Heart right ventricle (tissue), 16 donors: ENCODE results near the gene TEX22. TPM values are rescaled to one million over a fixed set of nuclear protein-coding genes. Genes with fewer than 3 reads are reported as not detected.

Experiments
- ATAC-seq, 8 donors: fragments of 200-7000 bp; cut with Tn5 transposase; one replicate each; pipeline ENCODE4 v1.9.1; 2020; ENCODE audit warnings: mild to moderate bottlenecking in 8 of 8, moderate library complexity in 8 of 8, moderate number of reproducible peaks in 1 of 8
- DNase-seq, 2 donors: peaks; one replicate each; pipeline ENCODE4 v3.0.0-alpha.2; 2020
- H3K27ac ChIP-seq, 10 donors: fragments of 200-600 bp; sonication (generic) in 2 of 10; one replicate each; pipeline versions ENCODE4 v1.5.0 to v1.8.0; 2020 to 2022; ENCODE audit warnings: mild to moderate bottlenecking in 3 of 10
- H3K27me3 ChIP-seq, 7 donors: fragments of 200-600 bp; one replicate each; pipeline ENCODE4 v1.8.0; 2021 to 2022; ENCODE audit warnings: mild to moderate bottlenecking in 2 of 7
- H3K36me3 ChIP-seq, 9 donors: fragments of 200-600 bp; sonication (generic) in 1 of 9; one replicate each; pipeline versions ENCODE4 v1.5.0 to v1.8.0; 2020 to 2022; ENCODE audit warnings: mild to moderate bottlenecking in 2 of 9
- H3K4me1 ChIP-seq, 9 donors: fragments of 200-600 bp; sonication (generic) in 1 of 9; one replicate each; pipeline versions ENCODE4 v1.5.0 to v1.8.0; 2020 to 2022; ENCODE audit warnings: mild to moderate bottlenecking in 4 of 9
- H3K4me3 ChIP-seq, 10 donors: fragments of 200-600 bp; sonication (generic) in 2 of 10; one replicate each; pipeline versions ENCODE4 v1.5.0 to v1.8.0; 2020 to 2022; ENCODE audit warnings: mild to moderate bottlenecking in 7 of 10, moderate library complexity in 2 of 10
- H3K9me3 ChIP-seq, 11 donors: fragments of 200-600 bp in 10 of 11; sonication (generic) in 2 of 11; one replicate each; pipeline versions ENCODE4 v1.5.0 to v1.8.0; 2013 to 2022; ENCODE audit warnings: mild to moderate bottlenecking in 2 of 11, control low read depth in 1 of 11, moderate library complexity in 1 of 11
- WGBS, 2 donors: extraction: QIAGEN DNeasy Blood & Tissue Kit; methylation state at CpG; one replicate each; pipeline ENCODE4 v1.1.7; 2013; ENCODE audit warnings: inconsistent platforms in 1 of 2; 5-methylcytosine and 5-hydroxymethylcytosine counted together
- intact Hi-C, 10 donors: fragments of 100-400 bp; cut with DNase I; formaldehyde crosslinking; loops; one replicate each; pipeline versions ENCODE4 v1.11.1 to v1.14.2; 2022
- polyA plus RNA-seq, 2 donors: library from polyadenylated mRNA; stranded (reverse); fragments of 200-250 nt; gene quantifications; one replicate each; pipeline ENCODE4 v1.2.3, GENCODE V29; 2013
- total RNA-seq, 10 donors: library from RNA; stranded (reverse); fragmentation: NEBNext Ultra II Directional in 3 of 10; extraction: Animal tissue kit (Norgen Biotek cat#: 25700) in 3 of 10; gene quantifications; one replicate each; pipeline versions ENCODE4 v1.2.1 to v1.2.4, GENCODE V29; 2021 to 2023
- TF ChIP-seq, protein P1 (sequence below), 9 donors: fragments of 200-600 bp; sonication (generic) in 2 of 9; IDR thresholded peaks; one replicate each; pipeline versions ENCODE4 v1.5.0 to v1.8.0; 2021 to 2022; ENCODE audit warnings: antibody characterized with exemption in 9 of 9, mild to moderate bottlenecking in 5 of 9, moderate library complexity in 1 of 9
- donor health status: Arrhythmogenic right ventricular cardiomyopathy.
- donor health status: ischemic (EF 13 %, LVEDD 7.1; RV severe dilation, severe dysfunction).
- donor health status: healthy with polysubstance abuse.
- donor health status: DM: no; HTN: yes; CAD: no.
- donor health status: DM: no; HTN: no; CAD: no.
- donor health status: ischemic (EF 25% LVEDD 6.9; RV normal size, moderate dysfunction).
- donor health status: ischemic (EF 25% LVEDD 5.7; RV mildly dilated, moderate dysfunction).
- donor health status: healthy.
- donor health status: DM: yes; HTN: yes; CAD: no.
- donor health status: Ischemic cardiomyopathy.
- donor health status: ischemic (EF 35%, LVEDD 5.7; RV mildly dilated, moderate dysfunction).
- donor health status: nonischemic (EF 11% LVEDD 7.7; RV severe dilation, severe dysfunction).
- donor health status: DM: yes; HTN: yes; CAD: no.
- donor health status: PGD.
- donor health status: ischemic (EF 29% LVEDD 5.4; RV normal size, mild dysfunction).
- donor health status: nonischemic (EF 23%, LVEDD 6.1; RV moderate dilation, normal function).

TEX22 gene
- total and polyA plus RNA-seq, 12 donors, result 0.07 to 2.0 (median 0.66) TPM; not detected in 2

DNA sequence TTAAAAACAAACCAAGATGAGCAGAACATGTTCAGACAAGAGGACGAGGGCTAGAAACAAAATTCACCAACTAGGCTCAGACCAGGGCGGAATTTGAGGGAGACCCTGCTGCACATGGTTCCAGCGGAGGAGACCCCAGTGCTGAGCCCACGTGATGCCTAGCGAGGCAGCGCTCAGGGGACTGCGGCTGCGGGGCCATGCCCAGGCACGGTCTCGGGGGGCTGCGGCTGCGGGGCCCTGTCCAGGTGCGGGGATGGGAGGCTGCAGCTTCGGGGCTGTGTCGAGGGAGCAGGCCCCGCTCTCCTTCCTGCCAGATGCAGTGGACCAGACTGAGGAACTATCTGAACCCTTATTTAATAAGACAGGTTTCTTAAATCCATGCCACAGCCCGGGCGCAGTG, 63.6 kb downstream of the TEX22 start:
- intact Hi-C loops, result no loop called here
- no peak overlapping the region for H3K27ac ChIP-seq
- H3K9me3 ChIP-seq, result no peaks in the 10 kb centered on the region
- H3K36me3 ChIP-seq, result peaks cover 0 to 86% (median 40%) of the 10 kb centered on the region in 9 donors
- H3K4me3 ChIP-seq, result no peak overlapping the region
- no peak for DNase-seq
- peaks cover 3 to 38% (median 15%) of the 10 kb centered on the region in 9 donors for H3K4me1 ChIP-seq
- ATAC-seq, result no peak
- 96 to 98% methylated on average over 14 to 18 of the region's 18 CpGs for WGBS, 2 donors
- TF ChIP-seq, protein P1, sequence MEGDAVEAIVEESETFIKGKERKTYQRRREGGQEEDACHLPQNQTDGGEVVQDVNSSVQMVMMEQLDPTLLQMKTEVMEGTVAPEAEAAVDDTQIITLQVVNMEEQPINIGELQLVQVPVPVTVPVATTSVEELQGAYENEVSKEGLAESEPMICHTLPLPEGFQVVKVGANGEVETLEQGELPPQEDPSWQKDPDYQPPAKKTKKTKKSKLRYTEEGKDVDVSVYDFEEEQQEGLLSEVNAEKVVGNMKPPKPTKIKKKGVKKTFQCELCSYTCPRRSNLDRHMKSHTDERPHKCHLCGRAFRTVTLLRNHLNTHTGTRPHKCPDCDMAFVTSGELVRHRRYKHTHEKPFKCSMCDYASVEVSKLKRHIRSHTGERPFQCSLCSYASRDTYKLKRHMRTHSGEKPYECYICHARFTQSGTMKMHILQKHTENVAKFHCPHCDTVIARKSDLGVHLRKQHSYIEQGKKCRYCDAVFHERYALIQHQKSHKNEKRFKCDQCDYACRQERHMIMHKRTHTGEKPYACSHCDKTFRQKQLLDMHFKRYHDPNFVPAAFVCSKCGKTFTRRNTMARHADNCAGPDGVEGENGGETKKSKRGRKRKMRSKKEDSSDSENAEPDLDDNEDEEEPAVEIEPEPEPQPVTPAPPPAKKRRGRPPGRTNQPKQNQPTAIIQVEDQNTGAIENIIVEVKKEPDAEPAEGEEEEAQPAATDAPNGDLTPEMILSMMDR (IDR thresholded peaks at IDR 0.05), result no peak
- H3K27me3 ChIP-seq, result no peaks in the 10 kb centered on the region

Other genes with a start within 250 kb of the TEX22 start
- gene JAG2, start 229.8 kb upstream of the TEX22 start, total RNA-seq, result 10 to 100 TPM; 18.5 to 42.4 (median 26.3) TPM
- 10 to 100 TPM; 23.7 to 45.5 TPM for gene JAG2, start 229.8 kb upstream of the TEX22 start, polyA plus RNA-seq
- 10 to 100 TPM; 18.9 to 33.9 (median 29.6) TPM for gene NUDT14, start 217.2 kb upstream of the TEX22 start, total RNA-seq
- 10 to 100 TPM; 15.1 to 31.1 TPM for gene NUDT14, start 217.2 kb upstream of the TEX22 start, polyA plus RNA-seq
- gene BTBD6, start 150.0 kb upstream of the TEX22 start, total RNA-seq, result 10 to 100 TPM; 28.1 to 49.7 (median 32.2) TPM
- gene BTBD6, start 150.0 kb upstream of the TEX22 start, polyA plus RNA-seq, result 10 to 100 TPM; 40.9 to 58.2 TPM
- 10 to 100 TPM; 12.7 to 18.9 (median 16.2) TPM for gene BRF1, start 97.5 kb upstream of the TEX22 start, total RNA-seq
- 10 to 100 TPM; 12.9 to 30.8 TPM for gene BRF1, start 97.5 kb upstream of the TEX22 start, polyA plus RNA-seq
- 10 to 100 TPM; 41.8 to 78.9 (median 54.6) TPM for gene PACS2, start 83.8 kb upstream of the TEX22 start, total RNA-seq
- gene PACS2, start 83.8 kb upstream of the TEX22 start, polyA plus RNA-seq, result 100 to 1,000 TPM in 1 of 2 donors, 10 to 100 TPM in 1; 42.9 to 123 TPM
- gene MTA1, start 21.3 kb downstream of the TEX22 start, total RNA-seq, result 100 to 1,000 TPM; 104 to 209 (median 133) TPM
- 100 to 1,000 TPM in 1 of 2 donors, 10 to 100 TPM in 1; 94.4 to 250 TPM for gene MTA1, start 21.3 kb downstream of the TEX22 start, polyA plus RNA-seq
- 1,000 to 10,000 TPM in 3 of 10 donors, 100 to 1,000 TPM in 7; 731 to 1,223 (median 884) TPM for gene CRIP2, start 76.3 kb downstream of the TEX22 start, total RNA-seq
- 1,000 to 10,000 TPM; 1,120 to 1,194 TPM for gene CRIP2, start 76.3 kb downstream of the TEX22 start, polyA plus RNA-seq
- 100 to 1,000 TPM in 1 of 10 donors, 10 to 100 TPM in 9; 34.0 to 131 (median 51.0) TPM for gene CRIP1, start 88.3 kb downstream of the TEX22 start, total RNA-seq
- gene CRIP1, start 88.3 kb downstream of the TEX22 start, polyA plus RNA-seq, result 100 to 1,000 TPM; 149 to 170 TPM
- gene TEDC1, start 92.7 kb downstream of the TEX22 start, total RNA-seq, result 1 to 10 TPM; 2.3 to 5.2 (median 4.2) TPM
- 10 to 100 TPM in 1 of 2 donors, 1 to 10 TPM in 1; 8.4 to 10.0 TPM for gene TEDC1, start 92.7 kb downstream of the TEX22 start, polyA plus RNA-seq
- gene TMEM121, start 128.0 kb downstream of the TEX22 start, total RNA-seq, result 1 to 10 TPM in 8 of 10 donors, under 1 TPM in 2; 0.93 to 2.3 (median 1.7) TPM
- 1 to 10 TPM; 1.3 to 2.6 TPM for gene TMEM121, start 128.0 kb downstream of the TEX22 start, polyA plus RNA-seq